Smooth muscle cell of the coronary artery (primary cell): Measurements from ENCODE around the gene RHOBTB3. TPM values are rescaled to one million over a fixed set of nuclear protein-coding genes. Genes with fewer than 3 reads are reported as not detected.

Experiments used
- total RNA-seq: library from RNA; depleted of rRNA; stranded (reverse); fragments of >200 nt; gene quantifications from 2 replicates; pipeline ENCODE4 v1.2.3, GENCODE V29; 2014; ENCODE audit warnings: low replicate concordance

Gene RHOBTB3
- 180 and 603 TPM in 2 replicates for total RNA-seq

GRCh38 chr5:95730730-95731570 lies at the start of gene RHOBTB3:
RHOBTB3 (plus strand) TSS chr5:95731336; CDS start chr5:95731683, 347 bp downstream.

GRCh38 chr5:95682891-95683290 lies 48.2 kb upstream of the RHOBTB3 start, which contains the start of gene SPATA9:
SPATA9 (minus strand) TSS chr5:95682991; CDS start chr5:95682854, 137 bp downstream.

GRCh38 chr5:95822542-95823181 lies 91.5 kb downstream of the RHOBTB3 start, which contains the start of gene GLRX:
GLRX (minus strand) TSS chr5:95822726; CDS start chr5:95822662, 64 bp downstream.

Other genes with a start within 250 kb of the RHOBTB3 start
- gene SKIC3, start 176.4 kb upstream of the RHOBTB3 start, total RNA-seq, result 108 and 128 TPM in 2 replicates
- 4.2 and 16.0 TPM in 2 replicates for gene ARSK, start 176.2 kb upstream of the RHOBTB3 start, total RNA-seq
- gene GPR150, start 111.2 kb upstream of the RHOBTB3 start, total RNA-seq, result 0.45 TPM in 1 of 2 replicates, not detected in the other
- gene RFESD, start 84.6 kb upstream of the RHOBTB3 start, total RNA-seq, result 1.8 and 2.3 TPM in 2 replicates
- gene SPATA9, start 48.3 kb upstream of the RHOBTB3 start, total RNA-seq, result 0.45 and 0.59 TPM in 2 replicates
- 30.4 and 37.4 TPM in 2 replicates for gene GLRX, start 91.4 kb downstream of the RHOBTB3 start, total RNA-seq
- 18.0 and 38.6 TPM in 2 replicates for gene ELL2, start 230.5 kb downstream of the RHOBTB3 start, total RNA-seq